ENCODE measurements around the gene COL23A1. TPM values are rescaled to one million over a fixed set of nuclear protein-coding genes. Genes with fewer than 3 reads are reported as not detected.

The COL23A1 gene
- total RNA-seq, 1 donor from 2014 or later = 75.2 TPM

DNA sequence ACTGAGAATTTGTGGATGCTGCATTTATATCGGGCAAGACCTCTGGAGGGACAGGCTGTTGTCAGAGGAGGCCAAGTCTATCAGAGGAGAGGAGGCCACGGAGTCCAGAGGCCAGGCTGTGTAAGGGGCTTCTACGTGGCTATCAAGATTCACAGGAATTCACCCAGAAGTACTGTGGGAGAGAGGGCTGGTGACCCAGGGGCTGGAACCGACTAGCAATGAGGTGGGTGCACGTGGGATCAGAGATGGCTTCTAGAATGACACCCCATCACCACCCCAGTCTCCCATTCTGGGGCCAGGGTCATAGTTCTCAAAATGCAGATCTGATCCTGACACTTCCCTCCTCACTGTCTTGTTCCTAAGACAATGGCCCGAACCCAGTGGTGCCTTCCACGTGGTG is 296.4 kb downstream of the COL23A1 start:
- Mint-ChIP-seq H3K4me3 (ENCODE audit: unreplicated experiment) (no peak overlapping the region), H3K27ac (ENCODE audit: unreplicated experiment) (no peak overlapping the region), H3K4me1 (ENCODE audit: unreplicated experiment) (no peaks in the 10 kb centered on the region), H3K36me3 (ENCODE audit: low read depth, unreplicated experiment) (peaks cover 26% of the 10 kb centered on the region), H3K9me3 (ENCODE audit: unreplicated experiment) (no peaks in the 10 kb centered on the region), H3K27me3 (ENCODE audit: unreplicated experiment) (peaks cover 28% of the 10 kb centered on the region)
- TF ChIP-seq, protein P1, sequence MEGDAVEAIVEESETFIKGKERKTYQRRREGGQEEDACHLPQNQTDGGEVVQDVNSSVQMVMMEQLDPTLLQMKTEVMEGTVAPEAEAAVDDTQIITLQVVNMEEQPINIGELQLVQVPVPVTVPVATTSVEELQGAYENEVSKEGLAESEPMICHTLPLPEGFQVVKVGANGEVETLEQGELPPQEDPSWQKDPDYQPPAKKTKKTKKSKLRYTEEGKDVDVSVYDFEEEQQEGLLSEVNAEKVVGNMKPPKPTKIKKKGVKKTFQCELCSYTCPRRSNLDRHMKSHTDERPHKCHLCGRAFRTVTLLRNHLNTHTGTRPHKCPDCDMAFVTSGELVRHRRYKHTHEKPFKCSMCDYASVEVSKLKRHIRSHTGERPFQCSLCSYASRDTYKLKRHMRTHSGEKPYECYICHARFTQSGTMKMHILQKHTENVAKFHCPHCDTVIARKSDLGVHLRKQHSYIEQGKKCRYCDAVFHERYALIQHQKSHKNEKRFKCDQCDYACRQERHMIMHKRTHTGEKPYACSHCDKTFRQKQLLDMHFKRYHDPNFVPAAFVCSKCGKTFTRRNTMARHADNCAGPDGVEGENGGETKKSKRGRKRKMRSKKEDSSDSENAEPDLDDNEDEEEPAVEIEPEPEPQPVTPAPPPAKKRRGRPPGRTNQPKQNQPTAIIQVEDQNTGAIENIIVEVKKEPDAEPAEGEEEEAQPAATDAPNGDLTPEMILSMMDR (IDR thresholded peaks at IDR 0.05; ENCODE audit: unreplicated experiment) = no peak
- no peak for DNase-seq (ENCODE audit: low spot score)

DNA sequence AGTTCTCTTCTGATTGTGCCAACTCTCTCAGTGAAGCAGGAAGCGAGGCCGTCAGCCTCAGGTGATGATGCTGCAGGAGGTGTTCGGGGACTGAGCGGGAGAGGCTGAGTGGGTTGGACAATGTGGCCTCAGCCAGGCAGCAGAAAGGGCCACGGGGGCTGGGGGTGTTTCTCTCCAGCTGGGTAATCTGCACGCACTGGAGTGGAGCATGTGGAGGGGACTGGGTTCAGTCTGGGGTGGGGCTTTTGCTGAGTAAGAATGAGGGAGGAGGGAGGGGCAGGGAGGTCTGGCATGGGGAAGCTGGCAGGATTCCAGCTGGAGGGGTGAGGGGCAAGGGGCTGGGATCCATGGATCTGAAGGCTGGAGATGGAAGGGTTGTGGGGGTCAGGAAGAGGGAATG is 296.8 kb downstream of the COL23A1 start:
- no peak overlapping the region for H3K4me3 Mint-ChIP-seq (ENCODE audit: unreplicated experiment)
- peaks cover 23% of the 10 kb centered on the region for H3K36me3 Mint-ChIP-seq (ENCODE audit: low read depth, unreplicated experiment)
- H3K27me3 Mint-ChIP-seq (ENCODE audit: unreplicated experiment) = peaks cover 27% of the 10 kb centered on the region
- H3K4me1 Mint-ChIP-seq (ENCODE audit: unreplicated experiment) = no peaks in the 10 kb centered on the region
- TF ChIP-seq, protein P1 (IDR thresholded peaks at IDR 0.05; ENCODE audit: unreplicated experiment) = no peak
- no peaks in the 10 kb centered on the region for H3K9me3 Mint-ChIP-seq (ENCODE audit: unreplicated experiment)
- no peak overlapping the region for H3K27ac Mint-ChIP-seq (ENCODE audit: unreplicated experiment)
- no peak for DNase-seq (ENCODE audit: low spot score)

DNA sequence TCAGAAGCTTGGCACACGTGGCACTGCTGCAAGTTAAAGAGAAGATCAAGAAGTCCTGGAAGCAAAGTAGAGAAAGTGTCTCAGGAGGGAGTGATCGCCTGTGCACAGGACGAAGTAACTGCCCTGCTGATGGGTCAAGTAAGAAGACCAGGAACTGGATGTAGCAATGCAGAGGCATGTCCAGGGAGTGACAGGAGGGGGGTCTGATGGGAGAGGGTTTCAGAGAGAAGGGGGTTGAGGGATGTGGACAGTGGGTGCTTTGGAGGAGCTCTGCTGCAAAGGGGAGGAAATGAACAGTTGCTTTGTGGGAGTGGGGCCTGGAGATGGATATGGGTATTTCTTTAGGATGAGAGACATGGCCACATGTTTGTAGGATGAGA is 297.4 kb downstream of the COL23A1 start:
- Mint-ChIP-seq H3K9me3 (ENCODE audit: unreplicated experiment) (no peaks in the 10 kb centered on the region), H3K36me3 (ENCODE audit: low read depth, unreplicated experiment) (peaks cover 22% of the 10 kb centered on the region), H3K27me3 (ENCODE audit: unreplicated experiment) (peaks cover 27% of the 10 kb centered on the region), H3K4me3 (ENCODE audit: unreplicated experiment) (no peak overlapping the region), H3K4me1 (ENCODE audit: unreplicated experiment) (no peaks in the 10 kb centered on the region), H3K27ac (ENCODE audit: unreplicated experiment) (no peak overlapping the region)
- TF ChIP-seq, protein P1 (IDR thresholded peaks at IDR 0.05; ENCODE audit: unreplicated experiment) = no peak
- DNase-seq (ENCODE audit: low spot score) = no peak

DNA sequence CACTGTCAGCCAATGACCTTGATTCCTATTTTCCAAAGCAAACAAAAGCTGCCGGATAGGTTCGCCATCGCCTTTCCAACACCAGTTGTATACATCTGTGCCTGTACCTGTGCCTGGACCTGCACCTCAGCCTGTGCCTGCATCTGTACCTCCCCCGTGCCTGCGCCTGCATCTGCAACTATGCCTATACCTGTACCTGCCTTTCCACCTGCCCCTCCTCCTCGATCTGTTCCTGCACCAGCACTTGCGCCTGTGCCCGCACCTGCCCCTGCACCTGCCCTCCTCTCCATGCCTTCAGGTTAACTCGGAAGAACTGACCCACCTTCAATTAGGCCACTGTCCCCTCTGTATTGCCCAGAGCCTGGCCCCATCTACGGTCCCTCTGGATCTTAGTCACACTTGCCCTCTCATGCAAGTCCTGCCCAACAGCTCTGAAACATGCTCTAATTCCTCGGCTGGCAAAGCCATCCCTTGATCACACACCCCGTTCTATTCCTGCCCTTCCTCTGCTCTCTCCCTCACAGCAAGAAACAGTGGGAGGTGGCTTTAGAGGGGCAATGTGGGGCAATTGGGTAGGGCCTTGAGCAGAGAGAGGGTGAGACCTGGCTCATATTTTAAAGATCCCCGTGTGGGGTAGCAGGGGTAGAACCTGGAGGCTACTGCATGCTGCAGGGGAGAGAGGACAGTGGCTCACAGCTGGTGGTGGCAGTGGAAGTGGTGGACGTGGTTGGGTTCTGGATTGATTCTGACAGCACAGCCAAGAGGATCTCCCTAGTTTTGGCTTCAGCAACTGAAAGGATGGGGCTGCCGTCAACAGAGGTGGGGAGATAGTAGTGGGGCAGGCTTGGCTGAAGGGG is 298.0 kb downstream of the COL23A1 start:
- H3K4me1 Mint-ChIP-seq (ENCODE audit: unreplicated experiment) = no peaks in the 10 kb centered on the region
- TF ChIP-seq, protein P1 (IDR thresholded peaks at IDR 0.05; ENCODE audit: unreplicated experiment) = no peak
- H3K27me3 Mint-ChIP-seq (ENCODE audit: unreplicated experiment) = peaks cover 31% of the 10 kb centered on the region
- peaks cover 19% of the 10 kb centered on the region for H3K36me3 Mint-ChIP-seq (ENCODE audit: low read depth, unreplicated experiment)
- H3K4me3 Mint-ChIP-seq (ENCODE audit: unreplicated experiment) = peak overlapping the region; percentile 57
- no peaks in the 10 kb centered on the region for H3K9me3 Mint-ChIP-seq (ENCODE audit: unreplicated experiment)
- no peak for DNase-seq (ENCODE audit: low spot score)
- H3K27ac Mint-ChIP-seq (ENCODE audit: unreplicated experiment) = no peak overlapping the region

GRCh38 chr5:178291161-178291561 is 299.0 kb downstream of the COL23A1 start:
- Mint-ChIP-seq H3K27ac (ENCODE audit: unreplicated experiment) (peak overlapping the region; percentile 33), H3K9me3 (ENCODE audit: unreplicated experiment) (no peaks in the 10 kb centered on the region), H3K27me3 (ENCODE audit: unreplicated experiment) (peaks cover 28% of the 10 kb centered on the region), H3K36me3 (ENCODE audit: low read depth, unreplicated experiment) (peaks cover 13% of the 10 kb centered on the region), H3K4me1 (ENCODE audit: unreplicated experiment) (no peaks in the 10 kb centered on the region), H3K4me3 (ENCODE audit: unreplicated experiment) (no peak overlapping the region)
- TF ChIP-seq, protein P1 (IDR thresholded peaks at IDR 0.05; ENCODE audit: unreplicated experiment) = no peak
- DNase-seq (ENCODE audit: low spot score) = no peak
